HG03378 (cell line): ENCODE measurements around the gene FERMT2.

ENCODE experiments used
- ATAC-seq: cut with Tn5 transposase; IDR thresholded peaks from one replicate; pipeline ENCODE4 v1.9.1; 2021; ENCODE audit warnings: mild to moderate bottlenecking, moderate library complexity; ENCODE audit not compliant: unreplicated experiment

FERMT2 gene

GRCh38 chr14:52902971-52903619 lies 47.8 kb downstream of the FERMT2 start:
- ATAC-seq = no peak

- ATAC-seq = no peak
Observed at GRCh38 chr14:52901357-52901980, 49.4 kb downstream of the FERMT2 start.

GRCh38 chr14:52900731-52901130 lies 50.1 kb downstream of the FERMT2 start:
- no peak for ATAC-seq

- no peak for ATAC-seq
Observed at GRCh38 chr14:52898496-52898895, 52.4 kb downstream of the FERMT2 start.

GRCh38 chr14:52895000-52895399 lies 55.9 kb downstream of the FERMT2 start:
- ATAC-seq = no peak

GRCh38 chr14:52891800-52892199 lies 59.0 kb downstream of the FERMT2 start:
- ATAC-seq = no peak

- no peak for ATAC-seq
Observed at GRCh38 chr14:52888839-52889838, 61.7 kb downstream of the FERMT2 start.

GRCh38 chr14:52888159-52888558 lies 62.7 kb downstream of the FERMT2 start:
- ATAC-seq = no peak

GRCh38 chr14:52885230-52885629 lies 65.6 kb downstream of the FERMT2 start:
- ATAC-seq = no peak

GRCh38 chr14:52883658-52884057 lies 67.2 kb downstream of the FERMT2 start:
- no peak for ATAC-seq

- no peak for ATAC-seq
Observed at GRCh38 chr14:52882824-52883223, 68.0 kb downstream of the FERMT2 start.

- ATAC-seq = no peak
Observed at GRCh38 chr14:52879958-52880357, 70.9 kb downstream of the FERMT2 start.

GRCh38 chr14:52878946-52879345 lies 71.9 kb downstream of the FERMT2 start:
- ATAC-seq = no peak

GRCh38 chr14:52878469-52878868 lies 72.4 kb downstream of the FERMT2 start:
- no peak for ATAC-seq

GRCh38 chr14:52877628-52878027 lies 73.2 kb downstream of the FERMT2 start:
- ATAC-seq = no peak

- no peak for ATAC-seq
Observed at GRCh38 chr14:52876806-52877205, 74.0 kb downstream of the FERMT2 start.

GRCh38 chr14:52876311-52876710 lies 74.5 kb downstream of the FERMT2 start:
- no peak for ATAC-seq

GRCh38 chr14:52875707-52876106 lies 75.1 kb downstream of the FERMT2 start:
- no peak for ATAC-seq

GRCh38 chr14:52874389-52874788 lies 76.5 kb downstream of the FERMT2 start:
- no peak for ATAC-seq

GRCh38 chr14:52873694-52874093 lies 77.2 kb downstream of the FERMT2 start:
- ATAC-seq = no peak

- no peak for ATAC-seq
Observed at GRCh38 chr14:52873065-52873464, 77.8 kb downstream of the FERMT2 start.

- ATAC-seq = no peak
Observed at GRCh38 chr14:52871606-52872005, 79.2 kb downstream of the FERMT2 start.
